H9 (cell line): Measurements from ENCODE around the gene SYTL5. TPM values are rescaled to one million over a fixed set of nuclear protein-coding genes. Genes with fewer than 3 reads are reported as not detected.

Experiments used
- DNase-seq: peaks from one replicate; pipeline ENCODE4 v3.0.0-alpha.2; 2017
- H2AFZ ChIP-seq: one replicate; pipeline ENCODE4 v1.6.1; 2013; ENCODE audit warnings: mild to moderate bottlenecking, low read length, control low read depth, moderate library complexity
- H2AK5ac ChIP-seq: 2 replicates; pipeline ENCODE4 v1.6.1; 2013; ENCODE audit warnings: low read length, control low read depth, mixed read lengths; ENCODE audit not compliant: insufficient read length
- H2BK120ac ChIP-seq: one replicate; pipeline ENCODE4 v1.6.1; 2013; ENCODE audit warnings: low read depth, mild to moderate bottlenecking, low read length, control low read depth, inconsistent platforms; ENCODE audit not compliant: poor library complexity, severe bottlenecking
- H2BK12ac ChIP-seq: 2 replicates; pipeline ENCODE4 v1.6.1; 2013; ENCODE audit warnings: low read length, control low read depth, mixed read lengths, low read depth; ENCODE audit not compliant: insufficient read length
- H2BK15ac ChIP-seq: 2 replicates; pipeline ENCODE4 v1.6.1; 2013; ENCODE audit warnings: low read depth, low read length, control low read depth
- H2BK20ac ChIP-seq: one replicate; pipeline ENCODE4 v1.6.1; 2013; ENCODE audit warnings: low read depth, mild to moderate bottlenecking, low read length, control low read depth, inconsistent platforms; ENCODE audit not compliant: poor library complexity, severe bottlenecking
- H2BK5ac ChIP-seq: 2 replicates; pipeline ENCODE4 v1.6.1; 2013; ENCODE audit warnings: low read length, control low read depth, mixed read lengths; ENCODE audit not compliant: insufficient read length
- H3K14ac ChIP-seq: 2 replicates; pipeline ENCODE4 v1.6.1; 2013; ENCODE audit warnings: low read length, control low read depth; ENCODE audit not compliant: insufficient read depth
- H3K18ac ChIP-seq: 2 replicates; pipeline ENCODE4 v1.6.1; 2013; ENCODE audit warnings: low read depth, mild to moderate bottlenecking, mixed read lengths, low read length, control low read depth; ENCODE audit not compliant: insufficient read length
- H3K23ac ChIP-seq: 2 replicates; pipeline ENCODE4 v1.6.1; 2013; ENCODE audit warnings: low read length, control low read depth, mixed read lengths, low read depth; ENCODE audit not compliant: insufficient read length
- H3K23me2 ChIP-seq: 2 replicates; pipeline ENCODE4 v1.6.1; 2013; ENCODE audit warnings: low read depth, mild to moderate bottlenecking, mixed read lengths, low read length, control low read depth; ENCODE audit not compliant: insufficient read length, poor library complexity, severe bottlenecking
- H3K27ac ChIP-seq: 2 replicates; pipeline ENCODE4 v1.5.1; 2013; ENCODE audit warnings: low read length, control low read depth, mixed read lengths, low read depth; ENCODE audit not compliant: insufficient read length
- H3K27me3 ChIP-seq: 2 replicates; pipeline ENCODE4 v1.6.1; 2013; ENCODE audit warnings: low read length, control low read depth, inconsistent platforms; ENCODE audit not compliant: insufficient read depth
- H3K4ac ChIP-seq: 2 replicates; pipeline ENCODE4 v1.6.1; 2013; ENCODE audit warnings: low read depth, mild to moderate bottlenecking, control low read depth, inconsistent platforms, low read length, moderate library complexity
- H3K4me1 ChIP-seq: 2 replicates; pipeline ENCODE4 v1.6.1; 2013; ENCODE audit warnings: low read length, control low read depth, inconsistent platforms; ENCODE audit not compliant: insufficient read depth
- H3K4me2 ChIP-seq: 2 replicates; pipeline ENCODE4 v1.6.1; 2013; ENCODE audit warnings: low read length, control low read depth, mixed read lengths; ENCODE audit not compliant: insufficient read length, insufficient read depth
- H3K56ac ChIP-seq: 2 replicates; pipeline ENCODE4 v1.6.1; 2013; ENCODE audit warnings: low read depth, mild to moderate bottlenecking, mixed read lengths, low read length, control low read depth; ENCODE audit not compliant: insufficient read length
- H3K79me1 ChIP-seq: 2 replicates; pipeline ENCODE4 v1.6.1; 2013; ENCODE audit warnings: low read depth, mild to moderate bottlenecking, moderate library complexity, low read length, control low read depth, inconsistent platforms; ENCODE audit not compliant: insufficient read depth, poor library complexity, severe bottlenecking
- H3K79me2 ChIP-seq: 2 replicates; pipeline ENCODE4 v1.6.1; 2013; ENCODE audit warnings: low read length, control low read depth, inconsistent platforms; ENCODE audit not compliant: insufficient read depth
- H3K9ac ChIP-seq: 2 replicates; pipeline ENCODE4 v1.6.1; 2013; ENCODE audit warnings: low read length, control low read depth, mixed read lengths; ENCODE audit not compliant: insufficient read length; ENCODE audit errors: extremely low read depth
- H3K9me3 ChIP-seq: one replicate; pipeline ENCODE4 v1.6.1; 2013; ENCODE audit warnings: low read depth, low read length, inconsistent platforms; ENCODE audit not compliant: control insufficient read depth
- H3T11ph ChIP-seq: one replicate; pipeline ENCODE4 v1.6.1; 2013; ENCODE audit warnings: mild to moderate bottlenecking, low read length, control low read depth, inconsistent platforms
- H4K20me1 ChIP-seq: one replicate; pipeline ENCODE4 v1.6.1; 2013; ENCODE audit not compliant: control insufficient read depth, insufficient read length, insufficient read depth
- H4K5ac ChIP-seq: 2 replicates; pipeline ENCODE4 v1.6.1; 2013; ENCODE audit warnings: low read depth, mild to moderate bottlenecking, mixed read lengths, low read length, control low read depth; ENCODE audit not compliant: insufficient read length
- H4K8ac ChIP-seq: replicated peaks from 2 replicates; pipeline ENCODE4 v1.6.1; 2013; ENCODE audit warnings: low read length, control low read depth, mixed read lengths, low read depth; ENCODE audit not compliant: insufficient read length
- H4K91ac ChIP-seq: 2 replicates; pipeline ENCODE4 v1.6.1; 2013; ENCODE audit warnings: low read depth, mild to moderate bottlenecking, moderate library complexity, mixed read lengths, low read length, control low read depth; ENCODE audit not compliant: insufficient read length
- H3K27ac Mint-ChIP-seq, 3 experiments: 2 replicates in 2 of 3; 3 replicates in 1 of 3; pipeline ENCODE4 v1.8.0; 2020 to 2021; ENCODE audit warnings: mixed read lengths in 3 of 3, mild to moderate bottlenecking in 1 of 3, moderate library complexity in 1 of 3
- H3K27me3 Mint-ChIP-seq: 2 replicates; pipeline ENCODE4 v1.8.0; 2021; ENCODE audit warnings: low read depth, mild to moderate bottlenecking, moderate library complexity, mixed read lengths
- H3K36me3 Mint-ChIP-seq, 3 experiments: 2 replicates in 2 of 3; 3 replicates in 1 of 3; pipeline ENCODE4 v1.8.0; 2020 to 2021; ENCODE audit warnings: low read depth in 3 of 3, mixed read lengths in 3 of 3; ENCODE audit not compliant: insufficient read depth in 1 of 3
- H3K4me1 Mint-ChIP-seq, 2 experiments: 2 replicates each; pipeline ENCODE4 v1.8.0; 2020; ENCODE audit warnings: mixed read lengths in 2 of 2
- H3K4me3 Mint-ChIP-seq, 2 experiments: 2 replicates in 1 of 2; 3 replicates in 1 of 2; pipeline ENCODE4 v1.8.0; 2020 to 2021; ENCODE audit warnings: mild to moderate bottlenecking in 2 of 2, mixed read lengths in 2 of 2, moderate library complexity in 1 of 2
- H3K9me3 Mint-ChIP-seq, 2 experiments: 2 replicates in 1 of 2; 3 replicates in 1 of 2; pipeline ENCODE4 v1.8.0; 2020; ENCODE audit warnings: mild to moderate bottlenecking in 2 of 2, mixed read lengths in 2 of 2, moderate library complexity in 1 of 2
- CTCF ChIP-seq: fragments of 200-600 bp; sonication (generic); conservative IDR thresholded peaks from 3 replicates; pipeline ENCODE4 v1.8.0; 2021; ENCODE audit warnings: antibody characterized with exemption, mild to moderate bottlenecking
- WGBS: extraction: QIAGEN DNeasy Blood & Tissue Kit; methylation state at CpG from one replicate; pipeline ENCODE4 v1.1.7; 2013; ENCODE audit warnings: missing lambda C conversion rate, low lambda C conversion rate, mixed read lengths; ENCODE audit not compliant: insufficient read length; ENCODE audit errors: extremely low coverage; 5-methylcytosine and 5-hydroxymethylcytosine counted together
- total RNA-seq: library from RNA; stranded (reverse); gene quantifications from 2 replicates; pipeline ENCODE4 v1.2.1, GENCODE V29; 2021

SYTL5 gene
- total RNA-seq, 1 experiment from 2014 or later: 0.15 TPM

DNA sequence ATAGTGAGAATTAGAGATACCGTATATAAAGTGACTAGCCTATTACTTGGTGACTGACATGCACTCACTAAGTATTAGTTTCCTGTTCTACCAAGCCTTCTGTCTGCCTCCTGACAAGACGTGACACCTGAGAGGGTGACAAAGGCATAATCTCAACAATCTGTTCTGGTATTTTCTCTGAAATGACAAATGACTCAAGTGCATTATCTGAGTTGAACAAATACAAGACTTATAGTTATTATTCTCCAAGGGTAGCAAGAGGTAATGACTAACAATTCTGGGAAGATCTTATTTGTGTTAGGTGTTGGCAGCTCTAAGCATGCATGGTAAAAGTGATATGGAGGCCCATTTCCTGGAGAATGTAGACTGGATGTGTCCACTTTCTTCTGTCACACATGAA, 60.6 kb downstream of the SYTL5 start:
- no peak overlapping the region for H3K56ac ChIP-seq
- H2BK120ac ChIP-seq: no peak overlapping the region
- no peak overlapping the region for H3K9ac ChIP-seq
- Mint-ChIP-seq H3K4me1 (no peaks in the 10 kb centered on the region), H3K27ac (no peak overlapping the region), H3K9me3 (peaks cover 40 to 48% of the 10 kb centered on the region in 2 experiments), H3K27me3 (no peaks in the 10 kb centered on the region; the same call in 1 of the 2 replicates), H3K36me3 (no peaks in the 10 kb centered on the region; a peak in 1 of 7 replicates), H3K4me3 (no peak overlapping the region)
- H2BK15ac ChIP-seq: no peak overlapping the region
- no peaks in the 10 kb centered on the region for H3K27me3 ChIP-seq
- no peak overlapping the region for H3K14ac ChIP-seq
- no peak for DNase-seq
- no peak overlapping the region for H4K91ac ChIP-seq
- H3K18ac ChIP-seq: no peak overlapping the region
- H3K23ac ChIP-seq: no peak overlapping the region
- no peak overlapping the region for H3K4ac ChIP-seq
- H2AFZ ChIP-seq: no peak overlapping the region
- no peak overlapping the region for H2AK5ac ChIP-seq
- no peak overlapping the region for H4K5ac ChIP-seq
- no peak overlapping the region for H4K8ac ChIP-seq
- H3K27ac ChIP-seq: no peak overlapping the region
- H3K4me2 ChIP-seq: no peak overlapping the region
- no peak overlapping the region for H2BK20ac ChIP-seq
- H3K79me2 ChIP-seq: no peaks in the 10 kb centered on the region
- no peak overlapping the region for H3T11ph ChIP-seq
- no peak overlapping the region for H2BK5ac ChIP-seq
- H3K23me2 ChIP-seq: no peaks in the 10 kb centered on the region
- no peaks in the 10 kb centered on the region for H4K20me1 ChIP-seq
- WGBS: no CpG with 5 or more reads among the region's 2 CpGs
- H3K9me3 ChIP-seq: peaks cover 5% of the 10 kb centered on the region
- no peaks in the 10 kb centered on the region for H3K4me1 ChIP-seq
- TF ChIP-seq CTCF: no peak
- H2BK12ac ChIP-seq: no peak overlapping the region
- no peaks in the 10 kb centered on the region for H3K79me1 ChIP-seq
